Sigmoid colon (tissue), 7 donors: ENCODE measurements around the gene NRP1. TPM values are rescaled to one million over a fixed set of nuclear protein-coding genes. Genes with fewer than 3 reads are reported as not detected.
"Not testable (repeated sequence)": the region's sequence is repeated elsewhere in the genome, so short reads cannot be mapped to it uniquely, and the experiment has no call there.

ENCODE experiments used
- DNase-seq: peaks from one replicate; pipeline ENCODE4 v3.0.0-alpha.2; 2019
- H3K27ac ChIP-seq, 4 donors: fragments of 200-600 bp; sonication (generic); one replicate each; pipeline ENCODE4 v1.5.1; 2016 to 2019; ENCODE audit warnings: mild to moderate bottlenecking in 1 of 4
- H3K27me3 ChIP-seq, 3 donors: fragments of 200-600 bp; sonication (generic); one replicate each; pipeline ENCODE4 v1.5.1; 2019; ENCODE audit warnings: mild to moderate bottlenecking in 1 of 3
- H3K36me3 ChIP-seq, 4 donors: fragments of 200-600 bp; sonication (generic); one replicate each; pipeline ENCODE4 v1.5.1; 2016 to 2019
- H3K4me1 ChIP-seq, 4 donors: fragments of 200-600 bp; sonication (generic); one replicate each; pipeline ENCODE4 v1.5.1; 2017 to 2019
- H3K4me3 ChIP-seq, 4 donors: fragments of 200-600 bp; sonication (generic); one replicate each; pipeline ENCODE4 v1.5.1; 2017 to 2019; ENCODE audit warnings: mild to moderate bottlenecking in 2 of 4, moderate library complexity in 1 of 4
- H3K9me3 ChIP-seq, 4 donors: fragments of 200-600 bp in 3 of 4; sonication (generic) in 3 of 4; one replicate each; pipeline versions ENCODE4 v1.5.1 to v1.6.1; 2013 to 2019
- EP300 ChIP-seq, 4 donors: sonication (generic); formaldehyde crosslinking; IDR thresholded peaks; one replicate each; pipeline ENCODE4 v1.6.1; 2017; ENCODE audit warnings: antibody characterized with exemption in 4 of 4
- POLR2A ChIP-seq, 2 donors: fragments of 450-650 bp; IDR thresholded peaks; one replicate each; pipeline ENCODE4 v1.6.1; 2016; ENCODE audit warnings: antibody characterized with exemption in 2 of 2, mild to moderate bottlenecking in 2 of 2, moderate library complexity in 2 of 2
- POLR2AphosphoS5 ChIP-seq, 4 donors: sonication (generic); formaldehyde crosslinking; IDR thresholded peaks; one replicate each; pipeline ENCODE4 v1.6.1; 2017; ENCODE audit warnings: antibody characterized with exemption in 4 of 4
- WGBS, 2 donors: extraction: QIAGEN DNeasy Blood & Tissue Kit; methylation state at CpG; one replicate each; pipeline ENCODE4 v1.1.7; 2013; 5-methylcytosine and 5-hydroxymethylcytosine counted together
- intact Hi-C: fragments of 100-400 bp; cut with DNase I; formaldehyde crosslinking; loops from one replicate; pipeline ENCODE4 v1.15.1; 2023
- polyA plus RNA-seq, 3 donors: library from polyadenylated mRNA; stranded (reverse); fragments of 200-250 nt; gene quantifications; one replicate each; pipeline ENCODE4 v1.2.3, GENCODE V29; 2013
- total RNA-seq, 4 donors: library from RNA; depleted of rRNA; stranded (reverse); fragments of >200 nt; gene quantifications; one replicate each; pipeline ENCODE4 v1.1.0, GENCODE V29; 2016
- TF ChIP-seq, protein P1 (sequence below), 4 experiments: fragments of 450-650 bp in 3 of 4; fragments of 200-600 bp in 1 of 4; IDR thresholded peaks; one replicate each; pipeline ENCODE4 v1.5.1; 2016 to 2019; ENCODE audit warnings: antibody characterized with exemption in 4 of 4, mild to moderate bottlenecking in 3 of 4, moderate library complexity in 2 of 4
- donor health status: healthy with polysubstance abuse.
- donor health status: Bipolar disorder and iron deficiency.
- donor health status: healthy.

Gene NRP1
- total and polyA plus RNA-seq, 7 donors: 3.6 to 52.4 (median 44.1) TPM

DNA sequence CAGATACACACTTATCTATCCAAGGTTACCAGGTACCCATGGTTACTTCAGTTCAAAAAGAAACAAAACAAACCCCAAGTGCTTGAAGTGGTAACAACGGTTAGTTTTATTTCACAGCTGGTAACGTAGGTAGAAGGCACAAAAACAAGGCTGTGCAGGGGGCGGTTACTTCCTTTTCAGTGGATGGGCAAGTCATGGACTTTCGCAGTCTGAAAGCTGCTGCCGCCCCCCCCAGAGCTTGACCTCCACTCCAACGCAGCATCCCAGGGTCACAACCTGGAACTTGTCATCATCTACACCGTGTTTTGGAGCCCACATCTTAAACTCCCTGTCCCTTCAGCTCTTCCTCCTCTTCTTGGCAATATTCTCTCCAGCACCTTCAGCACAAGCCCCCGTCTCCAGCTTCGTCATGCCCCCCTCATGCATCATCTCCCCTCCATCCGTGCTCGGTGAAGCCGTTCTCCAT lies 195.3 kb downstream of the NRP1 start:
- DNase-seq: no peak
- peaks cover 0 to 14% (median 8%) of the 10 kb centered on the region in 4 donors for H3K4me1 ChIP-seq
- TF ChIP-seq EP300 (IDR thresholded peaks at IDR 0.05) (no peak), POLR2A (IDR thresholded peaks at IDR 0.05) (no peak), POLR2AphosphoS5 (IDR thresholded peaks at IDR 0.05) (no peak)
- TF ChIP-seq, protein P1, sequence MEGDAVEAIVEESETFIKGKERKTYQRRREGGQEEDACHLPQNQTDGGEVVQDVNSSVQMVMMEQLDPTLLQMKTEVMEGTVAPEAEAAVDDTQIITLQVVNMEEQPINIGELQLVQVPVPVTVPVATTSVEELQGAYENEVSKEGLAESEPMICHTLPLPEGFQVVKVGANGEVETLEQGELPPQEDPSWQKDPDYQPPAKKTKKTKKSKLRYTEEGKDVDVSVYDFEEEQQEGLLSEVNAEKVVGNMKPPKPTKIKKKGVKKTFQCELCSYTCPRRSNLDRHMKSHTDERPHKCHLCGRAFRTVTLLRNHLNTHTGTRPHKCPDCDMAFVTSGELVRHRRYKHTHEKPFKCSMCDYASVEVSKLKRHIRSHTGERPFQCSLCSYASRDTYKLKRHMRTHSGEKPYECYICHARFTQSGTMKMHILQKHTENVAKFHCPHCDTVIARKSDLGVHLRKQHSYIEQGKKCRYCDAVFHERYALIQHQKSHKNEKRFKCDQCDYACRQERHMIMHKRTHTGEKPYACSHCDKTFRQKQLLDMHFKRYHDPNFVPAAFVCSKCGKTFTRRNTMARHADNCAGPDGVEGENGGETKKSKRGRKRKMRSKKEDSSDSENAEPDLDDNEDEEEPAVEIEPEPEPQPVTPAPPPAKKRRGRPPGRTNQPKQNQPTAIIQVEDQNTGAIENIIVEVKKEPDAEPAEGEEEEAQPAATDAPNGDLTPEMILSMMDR (IDR thresholded peaks at IDR 0.05): no peak
- H3K27me3 ChIP-seq: no peaks in the 10 kb centered on the region
- no peak overlapping the region for H3K27ac ChIP-seq
- no peaks in the 10 kb centered on the region for H3K9me3 ChIP-seq
- no peaks in the 10 kb centered on the region for H3K36me3 ChIP-seq
- H3K4me3 ChIP-seq: no peak overlapping the region
- WGBS, 2 donors: 52 to 60% methylated on average over 12 of the region's 12 CpGs
- intact Hi-C loops: no loop called here

DNA sequence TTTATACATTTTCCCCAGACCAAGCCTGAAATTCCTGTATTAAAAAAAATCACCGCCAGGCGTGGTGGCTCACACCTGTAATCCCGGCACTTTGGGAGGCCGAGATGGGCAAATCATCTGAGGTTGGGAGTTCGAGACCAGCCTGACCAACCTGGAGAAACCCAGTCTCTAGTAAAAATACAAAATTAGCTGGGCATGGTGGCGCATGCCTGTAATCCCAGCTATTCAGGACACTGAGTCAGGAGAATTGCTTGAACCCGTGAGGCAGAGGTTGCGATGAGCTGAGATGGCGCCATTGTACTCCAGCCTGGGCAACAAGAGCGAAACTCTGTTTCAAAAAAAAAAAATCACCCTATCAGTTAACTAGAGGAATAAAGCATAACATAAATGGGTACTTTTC lies 195.8 kb downstream of the NRP1 start:
- H3K4me1 ChIP-seq: peaks cover 0 to 18% (median 13%) of the 10 kb centered on the region in 4 donors
- H3K27ac ChIP-seq, DNase-seq, H3K27me3 ChIP-seq, H3K36me3 ChIP-seq, H3K9me3 ChIP-seq, intact Hi-C loops, H3K4me3 ChIP-seq: not testable (repeated sequence)
- WGBS, 2 donors: 83 to 85% methylated on average over 10 of the region's 10 CpGs

DNA sequence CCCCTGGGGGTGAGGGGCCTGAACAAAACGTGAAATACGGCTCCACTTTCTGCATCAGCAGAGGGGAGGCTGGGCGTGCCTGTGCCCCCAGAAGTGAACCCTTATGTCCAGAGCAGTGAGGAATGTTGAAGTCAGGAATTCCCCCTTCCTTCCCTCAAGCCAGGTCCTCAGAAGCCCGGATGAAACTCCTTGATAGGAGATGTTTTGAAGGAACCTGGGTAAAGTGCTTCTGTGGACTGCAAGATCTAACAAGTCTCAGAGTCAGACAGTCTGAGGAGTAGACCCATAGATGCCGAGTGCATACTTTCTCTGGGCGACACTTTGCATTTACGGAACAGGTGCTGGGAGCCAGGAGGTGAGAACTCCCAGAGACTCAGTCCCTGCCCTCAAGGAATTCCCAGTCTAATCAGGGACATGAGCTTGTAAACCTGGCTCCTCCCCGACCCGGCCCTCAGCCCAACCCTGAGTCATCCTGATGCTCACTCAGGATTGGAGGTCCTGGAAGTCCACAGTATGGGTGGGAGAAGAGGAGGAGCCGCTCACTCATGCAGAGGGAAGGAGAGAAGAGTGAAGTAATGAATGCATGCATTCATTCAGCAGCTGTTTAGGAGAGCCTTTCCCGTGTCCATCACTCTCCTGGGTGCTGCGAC lies 197.0 kb downstream of the NRP1 start:
- Histone ChIP-seq H3K4me3 (no peak overlapping the region), H3K27ac (no peak overlapping the region), H3K9me3 (no peaks in the 10 kb centered on the region), H3K4me1 (peaks cover 0 to 24% (median 17%) of the 10 kb centered on the region in 4 donors), H3K36me3 (no peaks in the 10 kb centered on the region), H3K27me3 (no peaks in the 10 kb centered on the region)
- TF ChIP-seq, protein P1 (IDR thresholded peaks at IDR 0.05): no peak
- no peak for TF ChIP-seq POLR2AphosphoS5 (IDR thresholded peaks at IDR 0.05)
- DNase-seq: no peak
- 86 to 92% methylated on average over 12 of the region's 12 CpGs for WGBS, 2 donors
- intact Hi-C loops: no loop called here

DNA sequence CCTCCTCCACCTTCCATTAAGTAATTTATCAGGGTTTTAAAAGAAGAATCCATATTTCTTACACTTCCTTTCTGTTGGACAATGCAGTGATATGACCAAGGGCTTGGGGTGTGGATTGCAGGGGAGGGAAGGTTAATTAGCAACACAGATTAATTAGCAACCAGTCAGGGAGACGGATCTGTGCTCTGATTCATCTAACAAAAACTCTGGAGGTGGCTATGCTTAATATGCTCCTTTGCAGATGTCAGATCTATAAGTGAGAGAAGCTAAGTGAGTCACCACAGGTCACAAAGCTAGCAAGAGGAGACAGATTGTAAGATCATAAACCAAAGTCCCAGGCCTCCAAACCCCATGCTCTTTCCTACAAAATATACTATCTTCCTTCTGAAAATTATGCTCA lies 197.7 kb downstream of the NRP1 start:
- TF ChIP-seq POLR2A (IDR thresholded peaks at IDR 0.05): no peak
- H3K27me3 ChIP-seq: no peaks in the 10 kb centered on the region
- WGBS, 2 donors: 18 to 51% methylated on average over 1 of the region's 1 CpG
- no peak overlapping the region for H3K4me3 ChIP-seq
- peaks cover 0 to 24% (median 17%) of the 10 kb centered on the region in 4 donors for H3K4me1 ChIP-seq
- intact Hi-C loops: no loop called here
- H3K36me3 ChIP-seq: no peaks in the 10 kb centered on the region
- H3K27ac ChIP-seq: peak overlapping the region in 1 of 4 donors; percentile 27
- no peaks in the 10 kb centered on the region for H3K9me3 ChIP-seq
- no peak for DNase-seq

DNA sequence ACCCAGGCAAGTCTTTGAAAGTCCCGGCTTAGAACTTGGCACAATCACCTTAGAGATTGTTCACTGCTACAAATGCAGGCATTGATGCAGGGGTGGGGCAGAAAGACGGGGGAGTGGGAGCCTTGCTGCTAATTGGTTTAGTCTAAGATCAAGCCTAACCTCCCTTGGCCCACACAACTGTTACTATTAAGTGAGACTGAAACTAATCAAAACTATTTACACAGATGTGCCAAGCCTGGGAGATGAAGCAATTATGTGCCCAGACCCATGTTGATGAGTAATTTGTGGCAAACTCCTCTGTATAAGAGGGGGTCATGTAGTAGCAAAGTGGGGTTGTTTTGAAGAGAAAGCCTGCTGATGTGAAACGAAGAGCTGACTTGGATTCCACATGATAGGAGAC lies 198.2 kb downstream of the NRP1 start:
- Histone ChIP-seq H3K4me3 (no peak overlapping the region), H3K9me3 (no peaks in the 10 kb centered on the region), H3K27ac (peak overlapping the region in 1 of 4 donors; percentile 27), H3K4me1 (peaks cover 0 to 24% (median 17%) of the 10 kb centered on the region in 4 donors), H3K27me3 (no peaks in the 10 kb centered on the region), H3K36me3 (no peaks in the 10 kb centered on the region)
- no peak for DNase-seq
- intact Hi-C loops: no loop called here
- 55 to 73% methylated on average over 3 of the region's 3 CpGs for WGBS, 2 donors
- no peak for TF ChIP-seq EP300 (IDR thresholded peaks at IDR 0.05)
- no peak for TF ChIP-seq POLR2AphosphoS5 (IDR thresholded peaks at IDR 0.05)
- TF ChIP-seq, protein P1 (IDR thresholded peaks at IDR 0.05): no peak
- no peak for TF ChIP-seq POLR2A (IDR thresholded peaks at IDR 0.05)
